Activated naive CD4-positive, alpha-beta T cell (primary cell): Measurements from ENCODE around the gene PRR33.
A peak's percentile ranks its signal among the peaks of the same experiment; 100 is the strongest.

Experiments
- DNase-seq, 4 experiments: peaks; one replicate each; lab custom pipeline; 2025; lab: John Stamatoyannopoulos, UW

PRR33 gene

GRCh38 chr11:1847006-1847735 lies 44.5 kb downstream of the PRR33 start:
- DNase-seq: no peak

- no peak for DNase-seq
These were observed 45.2 kb downstream of the PRR33 start for GRCh38 chr11:1846453-1846932.

- no peak for DNase-seq
These were observed 45.9 kb downstream of the PRR33 start for GRCh38 chr11:1845561-1846452.

GRCh38 chr11:1845095-1845429 lies 46.6 kb downstream of the PRR33 start:
- no peak for DNase-seq

- peak in 2 of 4 experiments; percentile 24 to 29 for DNase-seq
These were observed 47.2 kb downstream of the PRR33 start for GRCh38 chr11:1844221-1845094.

- DNase-seq: no peak
These were observed 47.9 kb downstream of the PRR33 start for GRCh38 chr11:1843796-1844195.

GRCh38 chr11:1843098-1843473 lies 48.6 kb downstream of the PRR33 start:
- no peak for DNase-seq

GRCh38 chr11:1842149-1843097 lies 49.3 kb downstream of the PRR33 start:
- DNase-seq: no peak

- DNase-seq: no peak
These were observed 50.1 kb downstream of the PRR33 start for GRCh38 chr11:1841511-1842148.

- DNase-seq: no peak
These were observed 50.8 kb downstream of the PRR33 start for GRCh38 chr11:1840780-1841480.

GRCh38 chr11:1839924-1840779 lies 51.5 kb downstream of the PRR33 start:
- no peak for DNase-seq

- no peak for DNase-seq
These were observed 52.3 kb downstream of the PRR33 start for GRCh38 chr11:1839204-1839923.

GRCh38 chr11:1838426-1839144 lies 53.1 kb downstream of the PRR33 start, which contains the start of gene TNNI2:
TNNI2 (plus strand) TSS chr11:1838981; CDS start chr11:1839697, 716 bp downstream.
- no peak for DNase-seq
